Measurements from ENCODE around the gene EXOC6.
A peak's percentile ranks its signal among the peaks of the same experiment; 100 is the strongest.

Gene EXOC6

GRCh38 chr10:93039721-93040120, 191.4 kb downstream of the EXOC6 start:
- no peak for TF ChIP-seq CTCF (IDR thresholded peaks at IDR 0.05)
- Histone ChIP-seq H3K27ac (no peak overlapping the region), H3K4me3 (no peak overlapping the region)
- DNase-seq (ENCODE audit: low spot score) = no peak

- no peak for DNase-seq (ENCODE audit: low spot score)
These were observed 206.2 kb downstream of the EXOC6 start for GRCh38 chr10:93054486-93054885.

GRCh38 chr10:93058139-93058538, 209.8 kb downstream of the EXOC6 start:
- no peak for DNase-seq (ENCODE audit: low spot score)
- no peak overlapping the region for H3K27ac ChIP-seq
- H3K4me3 ChIP-seq = no peak overlapping the region
- no peak for TF ChIP-seq CTCF (IDR thresholded peaks at IDR 0.05)

More at GRCh38 chr10:93054486-93054885, 206.2 kb downstream of the EXOC6 start:
- no peak overlapping the region for H3K27ac ChIP-seq
- TF ChIP-seq CTCF (IDR thresholded peaks at IDR 0.05) = no peak
- no peak overlapping the region for H3K4me3 ChIP-seq

GRCh38 chr10:93059975-93060886, 211.9 kb downstream of the EXOC6 start, which contains the start of gene CYP26C1:
TSS of gene CYP26C1 (plus strand) at chr10:93060798. CDS start at chr10:93061264, 466 bp downstream.
- no peak for TF ChIP-seq CTCF (IDR thresholded peaks at IDR 0.05)
- no peak for DNase-seq (ENCODE audit: low spot score)
- Histone ChIP-seq H3K27ac (no peak within 1 kb of the TSS), H3K4me3 (peak within 1 kb of the TSS; percentile 60)

GRCh38 chr10:93060887-93061593, 212.7 kb downstream of the EXOC6 start:
- peak overlapping the region; percentile 47 for H3K4me3 ChIP-seq
- H3K27ac ChIP-seq = no peak overlapping the region
- DNase-seq (ENCODE audit: low spot score) = no peak
- TF ChIP-seq CTCF (IDR thresholded peaks at IDR 0.05) = no peak

- H3K4me3 ChIP-seq = peak overlapping the region; percentile 60
- no peak for DNase-seq (ENCODE audit: low spot score)
- no peak overlapping the region for H3K27ac ChIP-seq
- TF ChIP-seq CTCF (IDR thresholded peaks at IDR 0.05) = no peak
These were observed 213.5 kb downstream of the EXOC6 start for GRCh38 chr10:93061594-93062513.

All from coronary artery (tissue), 2 donors.